HepG2 (cell line): ENCODE data around the gene DYNC2I2. TPM values are rescaled to one million over a fixed set of nuclear protein-coding genes. Genes with fewer than 3 reads are reported as not detected.
A peak's percentile ranks its signal among the peaks of the same experiment; 100 is the strongest.

Experiments used
- ARID4A ChIP-seq: sonication (generic); formaldehyde crosslinking; IDR thresholded peaks from 2 replicates; pipeline ENCODE4 v1.5.0; 2020; ENCODE audit warnings: mild to moderate bottlenecking, missing genetic modification reagents, borderline replicate concordance
- ARNT ChIP-seq: fragments of 450-650 bp; IDR thresholded peaks from 2 replicates; pipeline ENCODE4 v1.6.1; 2017
- CERS6 ChIP-seq: sonication (generic); formaldehyde crosslinking; IDR thresholded peaks from 2 replicates; pipeline ENCODE4 v1.5.0; 2020; ENCODE audit warnings: missing genetic modification reagents
- DR1 ChIP-seq: sonication (generic); formaldehyde crosslinking; IDR thresholded peaks from 2 replicates; pipeline ENCODE4 v1.8.0; 2021; ENCODE audit warnings: mild to moderate bottlenecking, missing genetic modification reagents, inconsistent platforms
- E2F1 ChIP-seq: sonication (generic); formaldehyde crosslinking; IDR thresholded peaks from 2 replicates; pipeline ENCODE4 v1.5.0; 2020; ENCODE audit warnings: missing genetic modification reagents
- FOXP1 ChIP-seq, 2 experiments: fragments of 450-650 bp in 1 of 2; IDR thresholded peaks; 2 replicates each; pipeline ENCODE4 v1.6.1; 2017 to 2018; ENCODE audit warnings: antibody characterized with exemption in 1 of 2
- HNRNPH1 ChIP-seq: fragments of 200-400 bp; formaldehyde crosslinking; optimal IDR thresholded peaks from 2 replicates; pipeline ENCODE3; 2017; ENCODE audit warnings: mild to moderate bottlenecking, low read depth, low read length
- HOXA7 ChIP-seq: sonication (generic); formaldehyde crosslinking; IDR thresholded peaks from 2 replicates; pipeline ENCODE4 v1.8.1; 2022; ENCODE audit warnings: mild to moderate bottlenecking, missing genetic modification reagents, moderate library complexity
- KDM4B ChIP-seq: sonication (generic); formaldehyde crosslinking; IDR thresholded peaks from 2 replicates; pipeline ENCODE4 v1.4.0; 2020; ENCODE audit warnings: missing genetic modification reagents
- NR1H2 ChIP-seq: sonication (generic); formaldehyde crosslinking; IDR thresholded peaks from 2 replicates; pipeline ENCODE4 v1.8.1; 2022; ENCODE audit warnings: low read depth, missing genetic modification reagents, borderline replicate concordance
- RAD51 ChIP-seq: fragments of 450-650 bp; IDR thresholded peaks from 2 replicates; pipeline ENCODE4 v1.6.1; 2016; ENCODE audit warnings: borderline replicate concordance
- RELA ChIP-seq: sonication (generic); formaldehyde crosslinking; IDR thresholded peaks from 2 replicates; pipeline ENCODE4 v1.4.0; 2020; ENCODE audit warnings: missing genetic modification reagents
- REXO4 ChIP-seq: sonication (generic); formaldehyde crosslinking; IDR thresholded peaks from 2 replicates; pipeline ENCODE4 v1.8.0; 2022; ENCODE audit warnings: missing genetic modification reagents, mild to moderate bottlenecking, borderline replicate concordance
- SALL1 ChIP-seq: sonication (generic); formaldehyde crosslinking; IDR thresholded peaks from 2 replicates; pipeline ENCODE4 v1.8.0; 2022; ENCODE audit warnings: mild to moderate bottlenecking, missing genetic modification reagents
- ZFP82 ChIP-seq: sonication (generic); formaldehyde crosslinking; IDR thresholded peaks from 2 replicates; pipeline ENCODE4 v1.5.1; 2020; ENCODE audit warnings: mild to moderate bottlenecking, missing genetic modification reagents, borderline replicate concordance
- ZNF138 ChIP-seq: sonication (generic); formaldehyde crosslinking; IDR thresholded peaks from 2 replicates; pipeline ENCODE4 v1.5.0; 2020; ENCODE audit warnings: mild to moderate bottlenecking, low read depth, missing genetic modification reagents
- ZNF263 ChIP-seq: sonication (generic); formaldehyde crosslinking; IDR thresholded peaks from 2 replicates; pipeline ENCODE4 v1.4.0; 2020; ENCODE audit warnings: missing genetic modification reagents
- ZNF430 ChIP-seq: sonication (generic); formaldehyde crosslinking; IDR thresholded peaks from 2 replicates; pipeline ENCODE4 v1.9.0; 2021; ENCODE audit warnings: mild to moderate bottlenecking, missing genetic modification reagents
- ZNF589 ChIP-seq: sonication (generic); formaldehyde crosslinking; conservative IDR thresholded peaks from 2 replicates; pipeline ENCODE4 v1.8.0; 2022; ENCODE audit warnings: mild to moderate bottlenecking, moderate library complexity, missing genetic modification reagents
- ZNF773 ChIP-seq: sonication (generic); formaldehyde crosslinking; IDR thresholded peaks from 2 replicates; pipeline ENCODE4 v1.4.0; 2020; ENCODE audit warnings: missing genetic modification reagents, borderline replicate concordance
- ZNF792 ChIP-seq: IDR thresholded peaks from 2 replicates; pipeline ENCODE4 v1.6.1; 2016
- ZSCAN30 ChIP-seq: sonication (generic); formaldehyde crosslinking; IDR thresholded peaks from 2 replicates; pipeline ENCODE4 v1.5.0; 2020; ENCODE audit warnings: mild to moderate bottlenecking, missing genetic modification reagents
- polyA plus RNA-seq, 8 experiments: library from polyadenylated mRNA; depleted of rRNA in 3 of 8; stranded (reverse) in 7 of 8; unstranded in 1 of 8; fragments of >200 nt; fragmentation: Illumina TruSeq in 4 of 8; extraction: Trizol in 4 of 8; gene quantifications; 2 replicates each; pipeline versions ENCODE4 v1.2.1 to v1.2.3, GENCODE V29; 2011 to 2016; ENCODE audit warnings: low read depth in 4 of 8, missing spikeins in 1 of 8, mixed read lengths in 1 of 8; ENCODE audit not compliant: insufficient read depth in 1 of 8
- total RNA-seq, 5 experiments: library from RNA; depleted of rRNA; stranded (reverse); fragments of >200 nt; fragmentation: Illumina TruSeq; extraction: Trizol; gene quantifications; 2 replicates each; pipeline ENCODE4 v1.2.3, GENCODE V29; 2016; ENCODE audit warnings: low read depth in 1 of 5
- TF ChIP-seq, protein P1 (sequence below): sonication (generic); formaldehyde crosslinking; IDR thresholded peaks from 2 replicates; pipeline ENCODE4 v1.5.1; 2020; ENCODE audit warnings: mild to moderate bottlenecking, missing genetic modification reagents, moderate library complexity

DYNC2I2 gene
- total and polyA plus RNA-seq, 2 of the 13 experiments (the other 11 are each of a cell fraction or from before 2014, with no cell fraction given) = 13.7 to 40.2 TPM

GRCh38 chr9:128636024-128636390 lies 20.6 kb downstream of the DYNC2I2 start (continued):
- TF ChIP-seq E2F1 (CRISPR knock-in tag) (no peak), ZNF792 (CRISPR knock-in tag) (peak; percentile 25; the same call in 1 of the 2 replicates), NR1H2 (CRISPR knock-in tag) (no peak), ZNF138 (CRISPR knock-in tag) (no peak), RAD51 (no peak), SALL1 (peak; percentile 60), FOXP1 (IDR thresholded peaks at IDR 0.05) (no peak), FOXP1 (CRISPR knock-in tag; IDR thresholded peaks at IDR 0.05) (no peak), ZNF430 (no peak), ARID4A (CRISPR knock-in tag) (peak; percentile 77), ZSCAN30 (CRISPR knock-in tag) (no peak), HNRNPH1 (no peak), KDM4B (CRISPR knock-in tag) (no peak), CERS6 (CRISPR knock-in tag) (no peak), ZNF773 (CRISPR knock-in tag) (no peak), REXO4 (CRISPR knock-in tag) (no peak), ZFP82 (CRISPR knock-in tag) (no peak), RELA (CRISPR knock-in tag) (no peak), ZNF263 (CRISPR knock-in tag) (no peak; the same call in 1 of the 2 replicates), HOXA7 (CRISPR knock-in tag) (no peak), ARNT (no peak), DR1 (CRISPR knock-in tag) (no peak), ZNF589 (no peak)
- TF ChIP-seq, protein P1, sequence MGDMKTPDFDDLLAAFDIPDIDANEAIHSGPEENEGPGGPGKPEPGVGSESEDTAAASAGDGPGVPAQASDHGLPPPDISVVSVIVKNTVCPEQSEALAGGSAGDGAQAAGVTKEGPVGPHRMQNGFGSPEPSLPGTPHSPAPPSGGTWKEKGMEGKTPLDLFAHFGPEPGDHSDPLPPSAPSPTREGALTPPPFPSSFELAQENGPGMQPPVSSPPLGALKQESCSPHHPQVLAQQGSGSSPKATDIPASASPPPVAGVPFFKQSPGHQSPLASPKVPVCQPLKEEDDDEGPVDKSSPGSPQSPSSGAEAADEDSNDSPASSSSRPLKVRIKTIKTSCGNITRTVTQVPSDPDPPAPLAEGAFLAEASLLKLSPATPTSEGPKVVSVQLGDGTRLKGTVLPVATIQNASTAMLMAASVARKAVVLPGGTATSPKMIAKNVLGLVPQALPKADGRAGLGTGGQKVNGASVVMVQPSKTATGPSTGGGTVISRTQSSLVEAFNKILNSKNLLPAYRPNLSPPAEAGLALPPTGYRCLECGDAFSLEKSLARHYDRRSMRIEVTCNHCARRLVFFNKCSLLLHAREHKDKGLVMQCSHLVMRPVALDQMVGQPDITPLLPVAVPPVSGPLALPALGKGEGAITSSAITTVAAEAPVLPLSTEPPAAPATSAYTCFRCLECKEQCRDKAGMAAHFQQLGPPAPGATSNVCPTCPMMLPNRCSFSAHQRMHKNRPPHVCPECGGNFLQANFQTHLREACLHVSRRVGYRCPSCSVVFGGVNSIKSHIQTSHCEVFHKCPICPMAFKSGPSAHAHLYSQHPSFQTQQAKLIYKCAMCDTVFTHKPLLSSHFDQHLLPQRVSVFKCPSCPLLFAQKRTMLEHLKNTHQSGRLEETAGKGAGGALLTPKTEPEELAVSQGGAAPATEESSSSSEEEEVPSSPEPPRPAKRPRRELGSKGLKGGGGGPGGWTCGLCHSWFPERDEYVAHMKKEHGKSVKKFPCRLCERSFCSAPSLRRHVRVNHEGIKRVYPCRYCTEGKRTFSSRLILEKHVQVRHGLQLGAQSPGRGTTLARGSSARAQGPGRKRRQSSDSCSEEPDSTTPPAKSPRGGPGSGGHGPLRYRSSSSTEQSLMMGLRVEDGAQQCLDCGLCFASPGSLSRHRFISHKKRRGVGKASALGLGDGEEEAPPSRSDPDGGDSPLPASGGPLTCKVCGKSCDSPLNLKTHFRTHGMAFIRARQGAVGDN = peak; percentile 55
